Kidney capillary endothelial cell (primary cell): Measurements from ENCODE around the gene BICRAL.
A peak's percentile ranks its signal among the peaks of the same experiment; 100 is the strongest.
"Not testable (repeated sequence)": the region's sequence is repeated elsewhere in the genome, so short reads cannot be mapped to it uniquely, and the experiment has no call there.

Experiments used
- DNase-seq: peaks from one replicate; pipeline ENCODE4 v3.0.0-alpha.2; 2018; ENCODE audit warnings: low spot score

The BICRAL gene

GRCh38 chr6:42781796-42782688, at the start of gene BICRAL:
Gene BICRAL (plus strand): TSS chr6:42782052. CDS start chr6:42822023, 39,971 bp downstream.
- peak; percentile 64 for DNase-seq

GRCh38 chr6:42733867-42734481, 47.9 kb upstream of the BICRAL start:
- DNase-seq = not testable (repeated sequence)

- DNase-seq = no peak
Measured at GRCh38 chr6:42735976-42736375, 45.9 kb upstream of the BICRAL start.

GRCh38 chr6:42740725-42741124, 41.1 kb upstream of the BICRAL start:
- DNase-seq = no peak

- DNase-seq = peak; percentile 81
Measured at GRCh38 chr6:42742116-42742894, 39.5 kb upstream of the BICRAL start.

- DNase-seq = no peak
Measured at GRCh38 chr6:42744351-42744893, 37.4 kb upstream of the BICRAL start.

GRCh38 chr6:42745083-42745639, 36.7 kb upstream of the BICRAL start:
- peak; percentile 36 for DNase-seq

- peak; percentile 97 for DNase-seq
Measured at GRCh38 chr6:42745640-42746462, 36.0 kb upstream of the BICRAL start, which contains the start of gene TBCC. Gene TBCC (minus strand): TSS chr6:42746103. CDS start chr6:42746073, 30 bp downstream.

GRCh38 chr6:42746463-42747391, 35.1 kb upstream of the BICRAL start:
- DNase-seq = peak; percentile 87

GRCh38 chr6:42748203-42748898, 33.5 kb upstream of the BICRAL start:
- no peak for DNase-seq

GRCh38 chr6:42751055-42751454, 30.8 kb upstream of the BICRAL start:
- DNase-seq = no peak

- DNase-seq = no peak
Measured at GRCh38 chr6:42754759-42755158, 27.1 kb upstream of the BICRAL start.

- DNase-seq = no peak
Measured at GRCh38 chr6:42756722-42757121, 25.1 kb upstream of the BICRAL start.

GRCh38 chr6:42758756-42759430, 23.0 kb upstream of the BICRAL start:
- DNase-seq = no peak

GRCh38 chr6:42761287-42762067, 20.4 kb upstream of the BICRAL start:
- no peak for DNase-seq

- DNase-seq = no peak
Measured at GRCh38 chr6:42762426-42762859, 19.4 kb upstream of the BICRAL start.

GRCh38 chr6:42762950-42763349, 18.9 kb upstream of the BICRAL start:
- DNase-seq = no peak
